Retinal pigment epithelial cell (primary cell): ENCODE data around the gene TMEM156.

Source experiments
- DNase-seq: peaks from one replicate; pipeline ENCODE4 v3.0.0-alpha.2; 2010; ENCODE audit warnings: low read depth
- H3K4me3 ChIP-seq: 2 replicates; pipeline ENCODE4 v1.5.1; 2011; ENCODE audit warnings: mild to moderate bottlenecking, low read length, control low read depth, moderate library complexity
- TF ChIP-seq, protein P1 (sequence below): conservative IDR thresholded peaks from 2 replicates; pipeline ENCODE4 v1.5.1; 2011; ENCODE audit warnings: low read depth, low read length, control low read depth, inconsistent platforms

TMEM156 gene

DNA sequence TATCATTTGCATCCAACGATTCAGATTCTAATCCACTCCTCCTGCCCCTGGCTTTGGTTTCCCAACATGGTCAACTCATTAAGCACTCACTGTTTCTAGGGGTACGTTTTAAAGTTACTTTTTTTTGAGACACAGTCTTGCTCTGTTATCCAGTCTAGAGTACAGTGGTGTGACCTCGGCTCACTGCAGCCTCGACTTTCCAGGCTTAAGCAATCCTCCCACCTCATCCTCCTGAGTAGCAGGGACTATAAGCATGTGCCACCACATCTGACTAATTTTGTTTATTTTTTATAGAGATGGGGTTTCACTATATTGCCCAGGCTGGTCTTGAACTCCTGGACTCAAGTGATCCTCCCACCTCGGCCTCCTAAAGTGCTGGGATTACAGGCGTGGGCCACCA, 48.9 kb downstream of the TMEM156 start:
- DNase-seq = no peak
- TF ChIP-seq, protein P1, sequence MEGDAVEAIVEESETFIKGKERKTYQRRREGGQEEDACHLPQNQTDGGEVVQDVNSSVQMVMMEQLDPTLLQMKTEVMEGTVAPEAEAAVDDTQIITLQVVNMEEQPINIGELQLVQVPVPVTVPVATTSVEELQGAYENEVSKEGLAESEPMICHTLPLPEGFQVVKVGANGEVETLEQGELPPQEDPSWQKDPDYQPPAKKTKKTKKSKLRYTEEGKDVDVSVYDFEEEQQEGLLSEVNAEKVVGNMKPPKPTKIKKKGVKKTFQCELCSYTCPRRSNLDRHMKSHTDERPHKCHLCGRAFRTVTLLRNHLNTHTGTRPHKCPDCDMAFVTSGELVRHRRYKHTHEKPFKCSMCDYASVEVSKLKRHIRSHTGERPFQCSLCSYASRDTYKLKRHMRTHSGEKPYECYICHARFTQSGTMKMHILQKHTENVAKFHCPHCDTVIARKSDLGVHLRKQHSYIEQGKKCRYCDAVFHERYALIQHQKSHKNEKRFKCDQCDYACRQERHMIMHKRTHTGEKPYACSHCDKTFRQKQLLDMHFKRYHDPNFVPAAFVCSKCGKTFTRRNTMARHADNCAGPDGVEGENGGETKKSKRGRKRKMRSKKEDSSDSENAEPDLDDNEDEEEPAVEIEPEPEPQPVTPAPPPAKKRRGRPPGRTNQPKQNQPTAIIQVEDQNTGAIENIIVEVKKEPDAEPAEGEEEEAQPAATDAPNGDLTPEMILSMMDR = no peak

DNA sequence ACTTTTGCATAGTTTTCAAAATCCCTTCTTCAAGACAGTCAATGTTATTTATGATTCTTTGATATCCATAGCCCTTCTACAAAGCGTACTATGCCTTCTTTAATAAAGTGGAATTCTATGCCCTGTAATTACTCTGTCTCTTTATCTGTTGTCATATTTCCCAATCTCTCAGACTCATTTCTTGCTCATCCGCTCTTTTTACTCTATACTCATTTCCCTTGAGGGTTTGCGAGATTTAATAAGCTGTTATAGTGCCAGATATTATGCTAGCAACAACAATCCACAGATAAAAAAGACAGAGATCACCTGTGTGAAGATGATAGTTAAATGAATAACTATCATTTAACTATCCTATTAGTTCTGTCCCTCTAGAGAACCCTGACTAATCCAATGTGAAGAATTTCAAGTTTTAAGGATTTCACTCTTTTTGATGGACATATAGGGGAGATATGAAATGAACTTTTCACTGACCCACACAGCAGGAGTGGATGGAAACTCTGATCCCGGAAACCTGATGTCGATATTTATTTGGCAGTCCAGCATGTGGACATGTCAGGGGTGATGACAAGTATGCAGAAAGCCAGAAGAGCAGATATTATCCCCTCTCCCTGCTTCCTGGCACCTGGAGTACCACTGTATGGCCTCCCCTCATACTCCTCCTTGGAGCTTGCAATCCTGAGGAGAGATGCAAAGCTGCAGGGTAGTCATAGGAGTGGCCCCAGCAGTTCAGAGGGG, 49.7 kb downstream of the TMEM156 start:
- no peak for DNase-seq
- no peak overlapping the region for H3K4me3 ChIP-seq
- TF ChIP-seq, protein P1 = no peak

More for the DNA sequence above, 48.9 kb downstream of the TMEM156 start:
- H3K4me3 ChIP-seq = no peak overlapping the region

DNA sequence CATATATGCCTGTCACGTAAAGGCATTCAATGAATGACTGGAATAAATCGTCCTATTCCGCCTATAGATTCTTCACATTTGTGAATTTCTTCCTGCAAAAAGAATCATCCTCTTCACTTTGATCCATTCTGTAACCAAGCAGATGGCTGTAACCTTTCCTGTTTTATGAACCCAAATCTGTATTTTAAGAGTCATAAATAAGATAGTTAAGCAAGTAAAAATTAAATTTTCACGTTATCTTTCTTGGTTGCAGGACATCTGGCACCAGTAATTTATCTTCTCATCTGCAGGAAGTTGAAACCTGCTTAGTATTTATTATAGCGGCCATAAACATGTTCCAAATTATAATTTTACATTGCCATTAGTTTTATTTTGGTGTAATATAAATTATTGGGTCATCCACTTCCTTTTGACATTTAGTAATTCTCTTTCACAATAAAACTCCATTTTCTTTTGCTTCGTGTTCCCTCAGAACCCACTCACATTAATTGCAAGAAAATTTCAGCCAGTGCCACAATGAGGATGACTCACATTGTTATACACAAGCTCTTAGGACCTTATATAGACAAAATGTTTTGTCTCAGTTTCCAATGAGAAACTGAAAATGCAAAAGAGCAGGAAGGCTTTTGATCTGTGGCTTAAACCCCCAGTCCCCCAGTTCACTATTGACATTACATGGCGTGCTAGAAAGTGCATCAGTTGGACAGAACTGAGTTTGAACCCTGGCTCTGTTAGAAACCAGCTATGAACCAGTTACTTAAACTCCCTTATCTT, 51.1 kb downstream of the TMEM156 start:
- DNase-seq = no peak
- H3K4me3 ChIP-seq = no peak overlapping the region
- TF ChIP-seq, protein P1 = no peak

DNA sequence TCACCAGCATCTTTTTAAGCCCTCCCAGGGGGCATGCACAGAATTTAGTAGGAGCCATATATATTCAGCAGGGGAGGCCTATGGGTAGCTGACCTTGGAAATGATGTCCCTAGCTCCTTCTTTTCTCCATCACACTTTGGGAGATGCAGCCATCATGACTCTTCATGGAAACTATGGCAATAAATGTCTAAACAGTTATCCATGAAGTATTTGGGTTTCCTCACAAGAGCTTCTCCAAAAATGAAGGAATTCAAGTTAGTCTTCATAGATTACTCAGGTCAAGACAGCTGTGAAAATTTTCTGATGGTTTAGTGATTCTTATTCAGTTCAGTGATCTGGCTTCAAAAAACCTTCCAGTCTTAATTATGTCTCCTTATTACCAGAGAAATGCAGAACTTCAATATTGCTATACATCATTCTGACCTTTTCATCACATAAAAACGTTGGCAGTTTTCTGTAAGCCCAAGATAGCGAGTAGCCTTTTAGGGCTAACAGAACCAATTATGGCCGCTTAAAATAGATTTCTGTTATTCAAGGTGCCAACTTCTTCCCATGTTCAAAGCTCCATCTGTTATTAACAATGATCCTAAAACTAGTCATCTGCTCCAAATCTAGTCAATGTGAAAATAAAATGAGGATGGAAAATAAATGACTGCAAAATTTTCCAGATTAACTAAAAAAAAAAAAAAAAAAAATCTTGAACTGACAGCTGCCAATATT, 52.5 kb downstream of the TMEM156 start:
- TF ChIP-seq, protein P1 = no peak
- no peak overlapping the region for H3K4me3 ChIP-seq
- no peak for DNase-seq

DNA sequence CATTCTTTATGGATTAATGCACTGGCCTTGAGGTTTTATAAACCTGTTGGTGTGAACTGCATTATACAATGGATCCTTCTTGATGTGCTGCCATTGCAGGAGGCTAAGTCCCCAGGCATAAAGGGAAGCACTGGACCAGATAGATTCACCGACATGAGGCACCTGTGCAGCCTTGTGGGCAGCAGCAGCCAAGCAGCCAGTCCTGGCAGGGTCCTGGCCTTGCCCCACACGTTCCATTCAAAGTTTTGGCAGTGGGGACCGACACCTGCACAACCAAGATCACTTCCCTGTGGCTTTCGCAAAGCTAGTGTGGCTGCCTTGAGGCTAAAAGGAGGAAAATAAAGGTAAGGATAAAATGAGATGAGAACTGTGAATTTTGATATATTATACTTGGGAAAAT, 53.1 kb downstream of the TMEM156 start:
- no peak for DNase-seq
- no peak overlapping the region for H3K4me3 ChIP-seq
- TF ChIP-seq, protein P1 = no peak

DNA sequence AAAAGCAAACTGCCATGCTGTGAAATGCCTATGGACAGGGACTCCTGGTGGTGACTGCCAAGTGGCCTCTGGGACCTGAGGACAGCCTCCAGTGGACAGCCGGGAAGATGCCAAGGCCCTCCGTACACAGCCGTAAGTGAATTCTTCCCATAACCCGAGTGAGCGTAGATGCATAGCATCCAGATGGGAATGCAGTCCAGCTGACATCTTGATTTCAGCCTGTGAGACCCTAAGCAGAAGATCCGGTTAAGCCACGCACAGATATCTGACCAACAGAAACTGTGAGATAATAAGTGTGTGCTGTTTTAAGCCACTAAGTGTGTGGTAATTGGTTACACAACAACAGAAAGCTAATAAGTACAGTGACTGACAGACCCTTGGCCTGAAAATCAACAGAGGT, 55.9 kb downstream of the TMEM156 start:
- TF ChIP-seq, protein P1 = no peak
- H3K4me3 ChIP-seq = no peak overlapping the region
- DNase-seq = no peak
